ENCODE measurements around the gene MEGF6. TPM values are rescaled to one million over a fixed set of nuclear protein-coding genes. Genes with fewer than 3 reads are reported as not detected.

MEGF6 gene
- total and polyA plus RNA-seq, 2 of the 8 experiments (the other 6 are each of a cell fraction or from before 2014, with no cell fraction given) = 4.1 to 14.8 TPM

DNA sequence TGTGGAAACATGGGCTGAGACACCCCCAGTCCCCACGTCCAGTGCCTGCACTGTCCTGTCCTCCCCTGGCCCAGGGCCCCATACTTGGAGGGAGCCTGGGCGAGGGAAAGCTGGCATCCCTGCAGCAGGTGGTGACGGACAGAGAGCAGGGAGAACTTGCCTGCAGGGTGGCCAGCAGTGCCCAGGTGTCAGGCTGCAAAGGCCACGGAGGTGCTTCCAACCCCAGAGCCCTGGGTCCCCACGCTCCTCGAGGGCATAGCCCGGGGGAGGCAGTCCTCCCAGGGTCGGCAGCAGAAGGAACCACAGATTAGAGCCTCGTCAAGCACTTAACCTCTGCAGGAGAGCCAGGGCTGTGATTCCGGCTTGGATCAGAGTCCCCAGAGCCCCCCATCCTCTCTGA is 79.4 kb downstream of the MEGF6 start:
- 92% methylated on average over 6 of the region's 10 CpGs; no CpG with 5 or more reads in 1 of the 2 experiments for WGBS, 2 experiments (ENCODE audit: extremely low coverage in 1 of 2, insufficient coverage in 1 of 2, insufficient read length in 1 of 2, insufficient replicate concordance in 2 of 2, low coverage in 1 of 2, low lambda C conversion rate in 2 of 2, missing lambda C conversion rate in 1 of 2)
- Histone ChIP-seq H3K9me3 (ENCODE audit: insufficient read depth in 2 of 2, low read depth in 1 of 2, low read length in 1 of 2) (no peaks in the 10 kb centered on the region), H4K8ac (ENCODE audit: extremely low read depth, insufficient read depth, low read length) (no peak overlapping the region), H2AFZ (ENCODE audit: low read length) (no peak overlapping the region), H3K4ac (replicated peaks; ENCODE audit: insufficient read length, low read depth, low read length) (no peak overlapping the region), H3K4me2 (ENCODE audit: insufficient read depth in 1 of 2, low read depth in 2 of 2, low read length in 2 of 2) (peak overlapping the region; percentile 97 to 100; a peak in 3 of 4 replicates), H4K5ac (ENCODE audit: insufficient read length, low read depth, low read length) (no peak overlapping the region), H3K14ac (ENCODE audit: insufficient read length) (no peak overlapping the region), H3K27ac (ENCODE audit: low read depth, low read length) (no peak overlapping the region), H3K4me1 (replicated peaks in 1 of 4; ENCODE audit: control insufficient read depth in 3 of 4, insufficient read depth in 4 of 4, low read length in 3 of 4) (peaks cover 0 to 13% (median 8%) of the 10 kb centered on the region in 4 experiments; a peak in 6 of 7 replicates), H2BK5ac (ENCODE audit: low read depth, low read length) (0 out of 2 replicates have a peak overlapping the region, but pooled peaks have one; percentile 57), H4K20me1 (replicated peaks in 1 of 2; ENCODE audit: control insufficient read depth in 1 of 2, insufficient read depth in 2 of 2, low read length in 2 of 2) (peaks cover 8 to 43% of the 10 kb centered on the region in 2 experiments), H2BK20ac (ENCODE audit: low read length) (no peak overlapping the region), H2BK120ac (replicated peaks; ENCODE audit: low read depth, low read length) (no peak overlapping the region), H2AK5ac (ENCODE audit: low read depth, low read length) (peak overlapping the region; percentile 95; the same call in 1 of the 2 replicates), H3K79me2 (ENCODE audit: control insufficient read depth in 1 of 2, insufficient read depth in 2 of 2, low read length in 2 of 2) (no peaks in the 10 kb centered on the region), H3K79me1 (ENCODE audit: low read depth, low read length) (no peaks in the 10 kb centered on the region), H4K91ac (replicated peaks; ENCODE audit: insufficient read length, low read length) (no peak overlapping the region), H3K27me3 (replicated peaks in 1 of 4; ENCODE audit: control insufficient read depth in 3 of 4, extremely low read depth in 1 of 4, insufficient read depth in 3 of 4, low read length in 3 of 4) (peaks cover 0 to 38% (median 30%) of the 10 kb centered on the region in 4 experiments; a peak in 6 of 7 replicates), H2BK15ac (ENCODE audit: low read length) (no peak overlapping the region), H3K18ac (ENCODE audit: extremely low read depth, low read length) (no peak overlapping the region), H3K9ac (replicated peaks in 1 of 4; ENCODE audit: extremely low read depth in 1 of 4, low read depth in 3 of 4, low read length in 3 of 4) (no peak overlapping the region), H3K36me3 (ENCODE audit: control insufficient read depth in 2 of 4, insufficient read depth in 4 of 4, low read length in 3 of 4) (no peaks in the 10 kb centered on the region), H3K23ac (ENCODE audit: insufficient read length) (no peak overlapping the region), H2BK12ac (ENCODE audit: low read depth, low read length) (0 out of 2 replicates have a peak overlapping the region, but pooled peaks have one; percentile 78), H3K56ac (replicated peaks; ENCODE audit: insufficient read length, low read depth, low read length) (no peak overlapping the region), H3K4me3 (ENCODE audit: extremely low read depth in 1 of 4, insufficient read depth in 2 of 4, low read depth in 3 of 4, low read length in 4 of 4) (peak overlapping the region in 1 of 4 experiments; percentile 58; a peak in 1 of 8 replicates), H3K23me2 (ENCODE audit: low read depth, low read length) (peaks cover 9% of the 10 kb centered on the region)
- CTCF ChIA-PET (ENCODE audit: partially characterized antibody) = interaction anchor here (1.1 to 7.2 kb wide), 6 partner anchors 14 to 89 kb away, joined by 4 to 34 read pairs (median 8); no protein-coding TSS in a partner anchor
- POLR2A ChIA-PET (ENCODE audit: partially characterized antibody) = interaction anchor here (0.6 to 1.0 kb wide), 2 partner anchors 9 to 13 kb away, joined by 3 read pairs; no protein-coding TSS in a partner anchor
- DNase-seq (ENCODE audit: low read depth in 1 of 2, low spot score in 2 of 2) = no peak
- FAIRE-seq = no peak
- no peak for TF ChIP-seq SUZ12 (IDR thresholded peaks at IDR 0.05; ENCODE audit: low read length)
- TF ChIP-seq TBP (IDR thresholded peaks at IDR 0.05; ENCODE audit: low read depth, low read length) = no peak
- TF ChIP-seq CTBP2 (IDR thresholded peaks at IDR 0.05; ENCODE audit: borderline replicate concordance, insufficient read depth, insufficient read length, low read length) = no peak
- no peak for TF ChIP-seq MAFK (IDR thresholded peaks at IDR 0.05; ENCODE audit: low read depth, low read length)
- no peak for TF ChIP-seq EP300 (IDR thresholded peaks at IDR 0.05; ENCODE audit: borderline replicate concordance in 1 of 2, low read depth in 2 of 2, low read length in 2 of 2)
- TF ChIP-seq SIN3A (conservative IDR thresholded peaks at IDR 0.05 in 1 of 2, IDR thresholded peaks at IDR 0.05 in 1 of 2; ENCODE audit: low read depth in 1 of 2, low read length in 2 of 2) = no peak

Measured in H1 (cell line).